ENCODE data around the gene PTTG2.

DNA sequence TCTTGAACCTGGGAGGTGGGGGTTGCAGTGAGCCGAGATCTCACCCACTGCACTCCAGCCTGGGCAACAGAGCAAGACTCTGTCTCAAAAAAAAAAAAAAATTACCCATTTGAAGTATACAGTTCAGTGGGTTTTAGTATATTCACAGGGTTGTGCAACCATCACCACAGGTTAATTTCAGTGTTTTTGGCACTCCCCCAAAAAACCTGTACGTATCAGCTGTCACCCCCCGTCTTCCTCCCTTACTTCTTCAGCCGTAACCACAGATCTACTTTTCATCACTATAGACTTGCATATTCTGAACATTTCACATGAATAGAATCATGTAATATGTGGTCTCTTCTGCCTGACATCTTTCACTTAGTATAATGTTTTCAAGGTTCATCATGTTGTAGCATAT, 11.7 kb upstream of the PTTG2 start:
- no peak for TF ChIP-seq POLR2A (IDR thresholded peaks at IDR 0.05; ENCODE audit: low read depth, low read length)
- TF ChIP-seq POLR2AphosphoS5 (IDR thresholded peaks at IDR 0.05; ENCODE audit: low read depth, low read length): no peak

All from GM12892 (cell line).